GM10248 (cell line): ENCODE measurements around the gene GALNT15.

Source experiments
- CTCF ChIA-PET: fragments of 300-600 bp; sonication (Branson Sonifier 250); formaldehyde crosslinking; extraction: SDS; loops from one replicate; lab custom pipeline; 2021; ENCODE audit warnings: antibody characterized with exemption; lab: Yijun Ruan, JAX
- POLR2A ChIA-PET: fragments of 350-650 bp; sonication (Branson Sonifier 250); formaldehyde crosslinking; extraction: SDS; loops from one replicate; lab custom pipeline; 2020; ENCODE audit warnings: antibody characterized with exemption; lab: Yijun Ruan, JAX
- DNase-seq: peaks from one replicate; pipeline ENCODE4 v3.0.0; 2012; ENCODE audit errors: extremely low spot score
- TF ChIP-seq, protein P1 (sequence below): IDR thresholded peaks from 2 replicates; pipeline ENCODE4 v1.5.1; 2012; ENCODE audit warnings: mild to moderate bottlenecking, low read depth; ENCODE audit errors: extremely low read depth, missing control alignments, control extremely low read depth

Gene GALNT15

DNA sequence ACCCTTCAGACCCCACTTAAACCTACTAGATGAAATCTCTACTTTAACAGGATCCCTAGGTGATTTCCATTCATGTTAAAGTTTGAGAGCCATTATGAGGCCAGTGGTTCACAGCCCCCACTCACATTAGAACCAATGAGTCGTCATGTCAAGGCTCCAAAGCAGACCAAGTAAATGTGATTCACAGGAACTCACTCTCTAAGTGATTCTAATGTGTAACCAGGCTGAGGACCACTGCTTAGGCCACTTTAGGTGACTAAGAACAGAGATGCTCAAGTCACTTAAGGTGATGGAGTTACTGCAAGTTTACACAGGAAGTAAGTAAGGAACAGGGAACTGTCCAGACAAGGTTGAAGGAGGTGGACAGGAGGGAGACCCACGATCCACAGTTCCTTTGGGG lies 7.7 kb downstream of the GALNT15 start:
- DNase-seq: no peak
- CTCF ChIA-PET: interaction anchor here (1.1 to 11.7 kb wide), 3 partner anchors 7 to 133 kb away, joined by 3 to 112 read pairs (median 8); no protein-coding TSS in a partner anchor
- POLR2A ChIA-PET: no interaction called here
- TF ChIP-seq, protein P1, sequence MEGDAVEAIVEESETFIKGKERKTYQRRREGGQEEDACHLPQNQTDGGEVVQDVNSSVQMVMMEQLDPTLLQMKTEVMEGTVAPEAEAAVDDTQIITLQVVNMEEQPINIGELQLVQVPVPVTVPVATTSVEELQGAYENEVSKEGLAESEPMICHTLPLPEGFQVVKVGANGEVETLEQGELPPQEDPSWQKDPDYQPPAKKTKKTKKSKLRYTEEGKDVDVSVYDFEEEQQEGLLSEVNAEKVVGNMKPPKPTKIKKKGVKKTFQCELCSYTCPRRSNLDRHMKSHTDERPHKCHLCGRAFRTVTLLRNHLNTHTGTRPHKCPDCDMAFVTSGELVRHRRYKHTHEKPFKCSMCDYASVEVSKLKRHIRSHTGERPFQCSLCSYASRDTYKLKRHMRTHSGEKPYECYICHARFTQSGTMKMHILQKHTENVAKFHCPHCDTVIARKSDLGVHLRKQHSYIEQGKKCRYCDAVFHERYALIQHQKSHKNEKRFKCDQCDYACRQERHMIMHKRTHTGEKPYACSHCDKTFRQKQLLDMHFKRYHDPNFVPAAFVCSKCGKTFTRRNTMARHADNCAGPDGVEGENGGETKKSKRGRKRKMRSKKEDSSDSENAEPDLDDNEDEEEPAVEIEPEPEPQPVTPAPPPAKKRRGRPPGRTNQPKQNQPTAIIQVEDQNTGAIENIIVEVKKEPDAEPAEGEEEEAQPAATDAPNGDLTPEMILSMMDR: no peak

DNA sequence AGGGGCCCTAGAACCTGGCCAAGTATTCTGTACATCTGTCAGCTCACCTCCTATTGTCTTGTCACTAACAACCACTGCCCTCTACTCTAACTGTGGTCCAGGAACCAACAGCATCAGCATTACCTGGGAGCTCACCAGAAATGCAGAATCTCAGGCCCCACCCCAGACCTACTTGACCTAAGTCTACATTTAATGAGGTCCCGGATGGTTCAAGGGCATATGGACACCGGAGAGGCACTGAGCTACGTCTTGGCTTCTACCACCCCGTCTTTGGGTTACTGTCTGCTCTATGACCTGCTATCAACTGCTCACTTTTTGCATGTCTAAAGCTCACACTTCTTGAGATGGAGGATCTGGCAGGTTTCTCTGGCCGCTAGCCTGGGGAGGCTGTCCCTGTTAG lies 8.1 kb downstream of the GALNT15 start:
- TF ChIP-seq, protein P1: no peak
- ChIA-PET POLR2A (no interaction called here), CTCF (interaction anchor here (1.1 to 11.7 kb wide), 4 partner anchors 8 to 134 kb away, joined by 3 to 112 read pairs (median 4); partner anchors contain the start of gene GALNT15)
- no peak for DNase-seq

DNA sequence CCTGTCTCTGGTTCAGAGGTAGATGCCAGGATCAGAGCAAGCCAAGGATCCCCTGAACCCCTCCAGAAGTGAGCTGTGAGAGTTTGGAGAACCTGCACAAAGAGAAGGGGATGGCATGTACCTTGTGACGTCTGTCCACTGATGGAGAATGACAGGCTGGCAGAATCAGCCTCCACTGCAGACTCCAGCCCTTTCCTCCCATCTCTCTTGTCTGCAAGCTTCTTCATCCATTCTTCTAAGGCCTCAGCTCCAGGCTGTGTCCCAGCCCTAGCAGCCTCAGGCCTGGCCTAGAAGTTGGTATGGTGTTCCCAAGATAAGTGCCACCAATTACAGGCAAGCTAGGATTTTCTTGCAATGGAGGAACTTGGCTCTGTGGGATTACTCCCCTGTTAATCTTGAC lies 8.6 kb downstream of the GALNT15 start:
- ChIA-PET CTCF (interaction anchor here (1.1 to 11.7 kb wide), 4 partner anchors 8 to 134 kb away, joined by 3 to 112 read pairs (median 4); partner anchors contain the start of gene GALNT15), POLR2A (no interaction called here)
- no peak for DNase-seq

DNA sequence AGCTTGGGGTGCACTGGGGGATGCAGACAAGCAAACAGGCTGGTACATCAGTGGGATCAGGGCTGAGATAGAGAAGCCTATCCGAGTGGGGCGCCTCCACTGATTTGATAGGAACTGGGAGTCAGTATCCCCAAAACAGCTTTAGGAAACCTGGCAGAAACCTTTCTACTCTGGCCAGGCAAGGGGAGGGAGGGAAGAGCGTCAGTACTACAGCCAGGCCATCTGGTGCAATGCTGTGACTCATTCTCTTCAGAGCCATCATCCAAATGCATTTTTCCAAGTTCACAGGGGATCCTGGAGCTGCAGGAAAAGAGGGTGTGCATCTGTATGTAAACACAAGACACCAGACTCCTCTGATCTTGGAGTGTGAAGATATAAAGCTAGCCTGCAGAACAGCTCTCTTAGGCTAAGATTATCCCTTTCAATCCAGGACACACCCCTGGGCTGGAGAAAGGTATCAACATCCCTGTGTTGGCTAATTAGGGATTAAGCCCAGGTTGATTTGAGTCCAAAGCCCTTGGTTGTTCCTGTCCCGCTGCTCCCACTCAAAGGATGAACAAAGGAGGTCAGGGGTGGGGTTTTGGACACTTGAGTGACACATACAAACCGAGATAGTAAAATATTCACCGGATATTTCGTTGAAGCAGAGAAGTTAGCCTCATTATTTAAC lies 9.3 kb downstream of the GALNT15 start:
- DNase-seq: no peak
- TF ChIP-seq, protein P1: no peak
- CTCF ChIA-PET: interaction anchor here (1.1 to 11.7 kb wide), 6 partner anchors 9 to 135 kb away, joined by 3 to 112 read pairs (median 3); partner anchors contain the start of gene GALNT15
- POLR2A ChIA-PET: no interaction called here

More for the DNA sequence above, 8.6 kb downstream of the GALNT15 start:
- TF ChIP-seq, protein P1: no peak

DNA sequence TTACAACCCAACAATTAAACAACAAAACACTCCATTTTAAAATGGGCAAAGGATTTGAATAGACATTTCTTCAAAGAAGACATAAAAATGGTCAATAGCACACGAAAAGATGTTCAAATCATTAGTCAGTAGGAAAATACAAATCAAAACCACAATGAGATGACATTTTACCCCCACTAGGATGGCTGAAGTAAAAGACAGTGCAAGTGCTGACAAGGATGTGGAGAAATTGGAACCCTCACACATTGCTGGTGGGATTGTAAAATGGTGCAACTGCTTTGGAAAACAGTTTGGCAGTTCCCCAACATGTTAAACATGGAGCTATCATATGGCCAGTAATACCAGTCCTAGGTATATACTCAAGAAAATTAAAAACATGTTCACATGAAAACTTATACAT lies 11.6 kb downstream of the GALNT15 start:
- ChIA-PET POLR2A (no interaction called here), CTCF (interaction anchor here (2.9 kb wide), 1 partner anchor 137 kb away, joined by 8 read pairs; no protein-coding TSS in a partner anchor)
- TF ChIP-seq, protein P1: no peak
- no peak for DNase-seq

DNA sequence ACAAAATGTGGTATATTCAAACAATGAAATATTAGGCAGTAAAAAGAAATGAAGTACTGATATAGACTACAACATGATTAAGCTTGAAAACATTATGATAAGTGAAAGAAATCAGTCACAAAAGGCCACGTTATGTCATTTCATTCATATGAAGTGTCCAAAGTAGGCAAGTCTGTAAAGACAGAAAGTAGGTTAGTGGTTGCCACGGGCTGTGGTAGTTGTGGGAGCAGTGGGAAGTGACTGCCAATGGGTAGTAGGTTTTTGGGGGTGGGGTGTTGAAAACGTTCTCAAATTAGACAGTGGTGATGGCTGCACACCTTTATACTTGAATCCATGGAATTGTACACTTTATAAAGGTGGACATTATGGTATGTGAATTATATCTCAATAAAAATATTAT lies 12.1 kb downstream of the GALNT15 start:
- TF ChIP-seq, protein P1: no peak
- CTCF ChIA-PET: interaction anchor here (2.9 kb wide), 1 partner anchor 137 kb away, joined by 8 read pairs; no protein-coding TSS in a partner anchor
- POLR2A ChIA-PET: no interaction called here
- DNase-seq: no peak
